HCT116 (cell line): ENCODE data around the gene ENOX1. TPM values are rescaled to one million over a fixed set of nuclear protein-coding genes. Genes with fewer than 3 reads are reported as not detected.

ENCODE experiments used
- ATAC-seq: fragments of 200-7000 bp; cut with Tn5 transposase; 2 replicates; pipeline ENCODE4 v1.9.1; 2020; ENCODE audit warnings: mild to moderate bottlenecking, moderate library complexity
- BruUV-seq: library from RNA; stranded (reverse); fragments of 400-500 nt; replicated peaks from 2 replicates; lab custom pipeline; 2021; lab: Mats Ljungman, UMichigan
- CTCF ChIA-PET: fragments of 300-600 bp; sonication (Branson Sonifier 250); formaldehyde crosslinking; loops from one replicate; lab custom pipeline; 2021; ENCODE audit warnings: antibody characterized with exemption; lab: Charles Lee
- POLR2A ChIA-PET: fragments of 300-600, 350-600 bp; sonication (Branson Sonifier 250); formaldehyde crosslinking; loops from one replicate; lab custom pipeline; 2021; ENCODE audit warnings: antibody characterized with exemption; lab: Charles Lee
- RAD21 ChIA-PET, 2 experiments: fragments of 300-600 bp; sonication (Branson Sonifier 250); formaldehyde crosslinking; loops; one replicate each; lab custom pipeline; 2023; ENCODE audit warnings: low total read pairs in 2 of 2; ENCODE audit not compliant: uncharacterized antibody in 2 of 2, unreplicated experiment in 2 of 2, low non-redundant PET in 1 of 2; lab: Charles Lee
- DNase-seq: peaks from one replicate; pipeline ENCODE4 v3.0.0-alpha.2; 2010; ENCODE audit warnings: low read depth, low spot score
- H2AFZ ChIP-seq: fragments of 200-600 bp; shearing (Covaris generic), sonication (generic); 2 replicates; pipeline ENCODE4 v1.6.1; 2017; ENCODE audit warnings: low read depth, mixed run types, mixed read lengths, antibody characterized with exemption, low read length; ENCODE audit not compliant: poor library complexity, severe bottlenecking
- H3K27ac ChIP-seq: 2 replicates; pipeline ENCODE4 v1.5.1; 2012; ENCODE audit warnings: low read depth, low read length
- H3K27me3 ChIP-seq: fragments of 200-600 bp; sonication (generic); 2 replicates; pipeline ENCODE4 v1.6.1; 2016; ENCODE audit warnings: mixed run types, low read length, mixed read lengths; ENCODE audit not compliant: insufficient read depth
- H3K36me3 ChIP-seq, 2 experiments: fragments of 200-500 bp in 1 of 2; fragments of 200-600 bp in 1 of 2; sonication (Bioruptor generic) in 1 of 2; sonication (generic) in 1 of 2; 2 replicates each; pipeline versions ENCODE4 v1.5.1 to v1.6.1; 2014 to 2016; ENCODE audit warnings: low read length in 2 of 2, inconsistent platforms in 1 of 2, mixed read lengths in 1 of 2, mixed run types in 1 of 2; ENCODE audit not compliant: insufficient read depth in 2 of 2, control insufficient read depth in 1 of 2
- H3K4me1 ChIP-seq, 2 experiments: fragments of 200-600 bp in 1 of 2; sonication (generic) in 1 of 2; 2 replicates each; pipeline versions ENCODE4 v1.5.1 to v1.6.1; 2012 to 2017; ENCODE audit warnings: low read length in 2 of 2, inconsistent platforms in 1 of 2, mild to moderate bottlenecking in 1 of 2, mixed read lengths in 1 of 2, mixed run types in 1 of 2, moderate library complexity in 1 of 2; ENCODE audit not compliant: insufficient read depth in 2 of 2, control insufficient read depth in 1 of 2
- H3K4me2 ChIP-seq: fragments of 200-600 bp; sonication (generic); 2 replicates; pipeline ENCODE4 v1.6.1; 2017; ENCODE audit warnings: mixed run types, low read length, mixed read lengths
- H3K4me3 ChIP-seq, 2 experiments: fragments of 200-600 bp in 1 of 2; sonication (generic) in 1 of 2; replicated peaks in 1 of 2; 2 replicates each; pipeline ENCODE4 v1.5.1; 2011 to 2016; ENCODE audit warnings: low read length in 2 of 2, control low read depth in 1 of 2, low read depth in 1 of 2, mild to moderate bottlenecking in 1 of 2, mixed read lengths in 1 of 2, mixed run types in 1 of 2
- H3K79me2 ChIP-seq: fragments of 200-600 bp; sonication (generic); 2 replicates; pipeline ENCODE4 v1.6.1; 2017; ENCODE audit warnings: mild to moderate bottlenecking, mixed run types, low read length, moderate library complexity, mixed read lengths; ENCODE audit not compliant: insufficient read depth
- H3K9ac ChIP-seq: fragments of 200-600 bp; sonication (generic); 2 replicates; pipeline ENCODE4 v1.6.1; 2016; ENCODE audit warnings: low read length, mixed read lengths
- H3K9me2 ChIP-seq: fragments of 200-600 bp; sonication (generic), shearing (Covaris generic); 2 replicates; pipeline ENCODE4 v1.6.1; 2017; ENCODE audit warnings: mixed run types, mild to moderate bottlenecking, moderate library complexity; ENCODE audit not compliant: insufficient read depth
- H3K9me3 ChIP-seq, 2 experiments: fragments of 200-500 bp in 1 of 2; fragments of 200-600 bp in 1 of 2; sonication (Bioruptor generic) in 1 of 2; sonication (generic) in 1 of 2; 2 replicates each; pipeline ENCODE4 v1.6.1; 2014 to 2017; ENCODE audit warnings: low read length in 2 of 2, mixed read lengths in 2 of 2, inconsistent platforms in 1 of 2, low read depth in 1 of 2, mild to moderate bottlenecking in 1 of 2, mixed run types in 1 of 2, moderate library complexity in 1 of 2; ENCODE audit not compliant: control insufficient read depth in 1 of 2, insufficient read depth in 1 of 2
- H4K20me1 ChIP-seq: fragments of 200-600 bp; sonication (generic), shearing (Covaris generic); 2 replicates; pipeline ENCODE4 v1.6.1; 2017; ENCODE audit warnings: mixed run types, mild to moderate bottlenecking, moderate library complexity; ENCODE audit not compliant: insufficient read depth
- CBX3 ChIP-seq: IDR thresholded peaks from 2 replicates; pipeline ENCODE4 v1.6.1; 2012; ENCODE audit warnings: low read depth
- ELF1 ChIP-seq: IDR thresholded peaks from 2 replicates; pipeline ENCODE4 v1.6.1; 2012; ENCODE audit warnings: low read depth, borderline replicate concordance
- EZH2phosphoT487 ChIP-seq: fragments of 200-600 bp; IDR thresholded peaks from 2 replicates; pipeline ENCODE4 v1.6.1; 2018; ENCODE audit warnings: antibody characterized with exemption, borderline replicate concordance
- JUND ChIP-seq: IDR thresholded peaks from 2 replicates; pipeline ENCODE4 v1.6.1; 2012
- POLR2A ChIP-seq: IDR thresholded peaks from 2 replicates; pipeline ENCODE4 v1.7.0; 2011; ENCODE audit warnings: borderline replicate concordance; ENCODE audit not compliant: insufficient read depth, insufficient read length; ENCODE audit errors: extremely low read depth
- POLR2AphosphoS5 ChIP-seq: IDR thresholded peaks from 2 replicates; pipeline ENCODE4 v1.6.1; 2011; ENCODE audit warnings: mild to moderate bottlenecking, low read depth, low read length, moderate library complexity
- YY1 ChIP-seq: IDR thresholded peaks from 2 replicates; pipeline ENCODE4 v1.6.1; 2011; ENCODE audit warnings: low read length, low read depth, moderate library complexity, mild to moderate bottlenecking; ENCODE audit not compliant: insufficient replicate concordance; ENCODE audit errors: extremely low read depth
- ZNF274 ChIP-seq: fragments of 200-500 bp; sonication (Bioruptor generic); IDR thresholded peaks from 2 replicates; pipeline ENCODE4 v1.6.1; 2014; ENCODE audit warnings: mild to moderate bottlenecking, low read depth, low read length, inconsistent platforms
- intact Hi-C: fragments of 100-400 bp; cut with micrococcal nuclease; formaldehyde crosslinking; loops from 2 replicates; pipeline ENCODE4 v1.10.0; 2022
- total RNA-seq: library from RNA; stranded (reverse); gene quantifications from one replicate; pipeline ENCODE4 v1.2.1, GENCODE V29; 2021; ENCODE audit not compliant: unreplicated experiment
- TF ChIP-seq, protein P1 (sequence below): IDR thresholded peaks from 2 replicates; pipeline ENCODE4 v1.6.1; 2012; ENCODE audit warnings: low read depth

The ENOX1 gene
- total RNA-seq, 1 experiment from 2014 or later, result 4.5 TPM

DNA sequence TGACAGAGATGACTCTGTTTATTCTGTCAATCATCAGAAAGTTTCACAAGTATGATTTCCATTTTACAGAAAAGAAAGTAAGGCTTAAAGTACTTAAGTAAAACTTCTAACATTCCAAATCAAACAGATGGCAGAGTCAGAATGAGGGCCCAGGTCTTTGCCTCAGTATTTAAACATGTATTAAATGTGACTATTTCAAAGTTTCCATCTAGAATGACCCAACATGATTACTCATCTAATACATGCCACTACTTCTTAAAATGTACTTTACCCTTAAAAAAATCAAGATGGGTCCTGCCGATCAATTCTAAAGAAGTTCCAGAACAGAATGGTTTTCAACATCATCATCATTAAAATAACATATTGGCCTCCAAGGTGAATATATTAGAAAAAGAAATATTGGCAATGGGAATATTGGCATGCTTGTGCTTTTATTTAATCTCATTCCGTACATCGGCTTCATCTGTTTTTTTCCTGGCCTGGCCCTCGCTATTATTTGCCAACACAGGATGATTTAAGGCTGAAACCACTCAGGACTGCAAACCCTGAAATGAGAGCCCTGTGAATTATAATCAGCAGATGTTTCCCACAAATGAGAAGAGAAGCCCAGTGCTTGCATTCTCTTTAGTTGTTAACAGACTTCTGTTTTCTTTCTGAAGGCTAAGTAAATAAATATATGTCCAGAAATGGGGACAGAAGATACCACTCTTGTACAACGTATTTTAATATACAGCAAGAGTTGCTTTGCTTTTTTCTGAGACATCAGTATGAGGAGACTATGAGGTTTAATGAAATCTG lies 423.4 kb downstream of the ENOX1 start:
- H3K9ac ChIP-seq, result no peak overlapping the region
- POLR2A ChIA-PET, result no interaction called here
- RAD21 ChIA-PET, result no interaction called here

More for the DNA sequence above, 423.4 kb downstream of the ENOX1 start:
- H3K4me3 ChIP-seq, result no peak overlapping the region
- H3K79me2 ChIP-seq, result no peaks in the 10 kb centered on the region
- ATAC-seq (no peak), DNase-seq (no peak)
- H3K27me3 ChIP-seq, result no peaks in the 10 kb centered on the region
- H3K4me2 ChIP-seq, result no peak overlapping the region
- no peaks in the 10 kb centered on the region for H3K9me3 ChIP-seq
- no peaks in the 10 kb centered on the region for H3K9me2 ChIP-seq
- BruUV-seq, result no TSS peak
- CTCF ChIA-PET, result no interaction called here
- no peaks in the 10 kb centered on the region for H4K20me1 ChIP-seq
- no peak overlapping the region for H3K27ac ChIP-seq
- no peaks in the 10 kb centered on the region for H3K36me3 ChIP-seq
- no peaks in the 10 kb centered on the region for H3K4me1 ChIP-seq
- intact Hi-C loops, result no loop called here
- TF ChIP-seq ELF1 (no peak), POLR2AphosphoS5 (no peak), ZNF274 (no peak), EZH2phosphoT487 (no peak), YY1 (no peak), JUND (no peak), POLR2A (no peak), CBX3 (no peak)
- TF ChIP-seq, protein P1, sequence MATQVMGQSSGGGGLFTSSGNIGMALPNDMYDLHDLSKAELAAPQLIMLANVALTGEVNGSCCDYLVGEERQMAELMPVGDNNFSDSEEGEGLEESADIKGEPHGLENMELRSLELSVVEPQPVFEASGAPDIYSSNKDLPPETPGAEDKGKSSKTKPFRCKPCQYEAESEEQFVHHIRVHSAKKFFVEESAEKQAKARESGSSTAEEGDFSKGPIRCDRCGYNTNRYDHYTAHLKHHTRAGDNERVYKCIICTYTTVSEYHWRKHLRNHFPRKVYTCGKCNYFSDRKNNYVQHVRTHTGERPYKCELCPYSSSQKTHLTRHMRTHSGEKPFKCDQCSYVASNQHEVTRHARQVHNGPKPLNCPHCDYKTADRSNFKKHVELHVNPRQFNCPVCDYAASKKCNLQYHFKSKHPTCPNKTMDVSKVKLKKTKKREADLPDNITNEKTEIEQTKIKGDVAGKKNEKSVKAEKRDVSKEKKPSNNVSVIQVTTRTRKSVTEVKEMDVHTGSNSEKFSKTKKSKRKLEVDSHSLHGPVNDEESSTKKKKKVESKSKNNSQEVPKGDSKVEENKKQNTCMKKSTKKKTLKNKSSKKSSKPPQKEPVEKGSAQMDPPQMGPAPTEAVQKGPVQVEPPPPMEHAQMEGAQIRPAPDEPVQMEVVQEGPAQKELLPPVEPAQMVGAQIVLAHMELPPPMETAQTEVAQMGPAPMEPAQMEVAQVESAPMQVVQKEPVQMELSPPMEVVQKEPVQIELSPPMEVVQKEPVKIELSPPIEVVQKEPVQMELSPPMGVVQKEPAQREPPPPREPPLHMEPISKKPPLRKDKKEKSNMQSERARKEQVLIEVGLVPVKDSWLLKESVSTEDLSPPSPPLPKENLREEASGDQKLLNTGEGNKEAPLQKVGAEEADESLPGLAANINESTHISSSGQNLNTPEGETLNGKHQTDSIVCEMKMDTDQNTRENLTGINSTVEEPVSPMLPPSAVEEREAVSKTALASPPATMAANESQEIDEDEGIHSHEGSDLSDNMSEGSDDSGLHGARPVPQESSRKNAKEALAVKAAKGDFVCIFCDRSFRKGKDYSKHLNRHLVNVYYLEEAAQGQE, result no peak
- no peak overlapping the region for H2AFZ ChIP-seq
